GM20431 (cell line): Measurements from ENCODE around the gene MESP2.

ENCODE experiments used
- in situ Hi-C: fragments of 300-500 bp; cut with MseI, MboI; formaldehyde crosslinking; loops from one replicate; pipeline ENCODE4 v1.15.0; 2020; ENCODE audit warnings: low sequenced_read_pairs; ENCODE audit not compliant: unreplicated experiment

MESP2 gene

DNA sequence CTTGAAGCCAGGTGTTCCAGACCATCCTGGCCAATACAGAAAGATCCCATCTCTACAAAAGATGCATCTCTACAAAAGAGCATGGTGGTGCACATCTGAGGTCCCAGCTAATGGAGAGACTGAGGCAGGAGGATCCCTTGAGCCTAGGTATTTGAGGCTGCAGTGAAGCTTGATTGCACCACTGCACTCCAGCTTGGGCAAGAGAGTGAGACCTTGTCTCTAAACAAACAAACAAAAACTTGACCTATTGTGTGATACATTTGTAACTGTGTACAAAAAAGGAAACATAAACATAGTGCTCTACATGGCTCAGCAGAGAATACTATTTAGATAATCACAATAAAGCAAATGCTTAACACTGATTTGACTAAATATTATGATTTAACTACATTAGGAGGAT, 19.9 kb downstream of the MESP2 start:
- in situ Hi-C loops, result no loop called here

DNA sequence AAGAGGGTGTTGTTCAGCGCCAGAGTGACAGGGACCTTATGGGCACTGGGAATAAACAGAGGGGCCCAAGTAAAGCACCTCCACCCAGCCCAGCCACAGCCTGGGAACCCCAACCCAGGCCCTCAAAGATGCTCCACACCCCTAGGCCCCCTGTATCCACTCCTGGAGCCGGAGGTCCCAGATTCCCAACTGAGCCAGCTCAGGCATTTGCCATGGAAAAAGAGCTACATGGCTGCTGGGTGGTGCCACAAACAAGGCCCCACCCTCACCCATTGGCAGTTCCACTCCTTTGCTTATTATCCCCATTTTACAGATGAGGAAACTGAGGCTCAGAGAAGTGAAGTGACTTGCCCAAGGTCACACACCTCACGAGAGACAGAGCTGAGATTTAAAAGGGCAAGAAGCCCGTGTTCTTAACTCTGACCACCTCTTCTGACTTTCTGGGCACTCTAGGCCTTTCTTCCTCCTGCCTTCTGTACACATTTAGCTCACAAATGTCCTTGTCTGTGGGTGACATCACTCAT, 21.6 kb downstream of the MESP2 start:
- in situ Hi-C loops, result no loop called here

DNA sequence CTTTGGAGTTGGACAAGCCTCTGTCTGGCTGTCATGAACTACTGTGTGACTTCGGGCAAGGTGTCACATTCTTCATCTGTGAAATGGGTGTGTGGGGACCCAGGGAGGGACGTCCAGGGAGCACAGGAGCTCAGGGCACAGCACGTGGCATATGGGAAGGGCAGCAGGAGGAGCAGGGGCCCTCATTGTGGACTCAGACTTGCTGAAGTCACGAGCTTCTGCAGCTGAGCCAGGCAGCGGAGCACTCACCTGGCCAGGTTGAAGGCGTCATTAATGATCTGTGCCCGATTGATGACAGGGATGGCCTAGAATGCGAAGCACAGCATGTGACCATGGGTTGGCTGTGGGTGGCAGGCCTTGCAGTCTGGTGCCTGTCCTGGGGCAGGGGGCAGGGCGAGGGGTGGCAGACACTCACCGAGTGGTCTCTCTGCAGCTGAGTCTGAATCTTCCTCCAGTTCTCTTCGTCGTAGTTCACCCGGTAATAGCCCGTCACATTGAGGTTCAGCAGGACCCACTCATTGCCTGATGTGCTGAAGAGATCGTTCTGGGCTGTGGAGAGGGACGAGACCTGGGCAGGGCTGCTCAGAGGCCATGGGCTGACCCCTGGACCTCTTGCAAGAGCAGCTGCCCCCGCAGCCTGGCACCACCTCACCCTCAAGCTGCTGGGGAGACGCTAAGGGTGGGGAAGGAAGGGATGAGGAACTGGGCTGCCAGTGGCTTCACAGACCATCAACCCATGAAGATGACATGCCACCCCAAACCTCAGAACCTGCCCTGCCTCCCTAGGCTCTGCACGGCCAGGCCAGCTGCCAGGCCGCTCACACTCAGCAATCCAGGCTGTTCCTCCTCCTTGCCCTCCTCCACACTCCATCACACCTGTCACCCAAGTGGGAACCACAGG, 23.1 kb downstream of the MESP2 start:
- in situ Hi-C loops, result no loop called here

DNA sequence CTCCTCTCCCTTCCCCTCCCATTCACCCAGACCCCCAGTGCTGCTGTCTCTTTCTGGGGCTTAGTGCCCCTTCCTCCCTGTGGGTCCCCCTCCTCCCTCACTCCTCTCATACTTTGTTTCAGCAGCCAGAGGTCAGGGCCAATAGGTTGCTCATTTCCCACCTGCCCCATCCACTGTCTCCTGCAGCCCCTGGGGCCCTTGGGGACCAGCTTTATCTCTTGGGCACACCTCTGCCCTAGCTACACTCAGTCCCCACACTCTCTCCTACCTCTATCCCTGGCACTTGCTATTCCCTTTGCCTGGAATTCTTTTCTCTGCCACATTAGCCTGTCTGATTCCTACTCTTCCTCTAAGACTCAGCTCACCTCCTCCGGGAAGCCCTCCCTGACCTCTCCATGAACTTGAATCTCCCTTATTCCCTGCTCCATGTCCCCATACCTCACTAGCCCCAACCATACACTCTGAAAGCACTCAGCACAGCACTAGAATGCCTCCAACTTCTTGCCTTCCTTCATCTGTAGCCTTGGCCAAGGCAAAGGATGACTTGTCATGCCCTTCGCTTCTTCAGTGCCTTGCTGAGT, 23.9 kb downstream of the MESP2 start:
- in situ Hi-C loops, result no loop called here

DNA sequence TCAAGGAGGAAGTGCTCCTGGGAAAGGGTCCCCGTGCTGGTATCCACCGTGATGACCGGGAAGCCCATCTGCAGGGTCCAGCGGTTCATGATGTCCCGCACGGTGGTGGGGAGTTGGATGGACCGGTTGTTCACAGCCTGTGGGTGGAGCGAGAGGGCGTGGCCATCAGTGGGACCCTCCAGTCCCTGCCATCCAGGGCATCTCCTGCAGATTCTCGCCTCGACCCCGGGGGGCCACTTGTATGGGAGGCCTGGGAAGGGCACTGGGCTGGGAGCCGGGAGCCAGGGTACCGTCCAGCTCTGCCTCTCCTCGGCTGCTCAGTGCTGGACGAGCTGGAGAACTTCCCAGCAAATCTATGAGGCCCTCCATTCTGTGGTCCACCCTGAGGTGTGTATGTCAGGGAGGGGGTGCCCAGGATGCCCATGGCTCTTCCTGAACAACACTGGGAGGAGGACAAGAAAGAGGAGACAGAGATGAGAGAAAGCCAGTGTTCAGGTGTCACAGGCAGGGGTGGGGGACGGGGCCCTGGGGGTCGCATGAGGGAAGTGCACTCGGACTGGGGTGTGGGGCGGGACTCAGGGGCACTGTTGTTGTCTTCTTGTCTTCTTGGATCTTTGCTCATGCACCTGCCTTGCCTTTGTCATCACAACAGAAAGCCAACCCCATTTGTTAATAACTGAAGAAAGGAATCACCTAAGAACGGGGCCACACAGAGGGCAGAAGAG, 25.5 kb downstream of the MESP2 start:
- in situ Hi-C loops, result no loop called here

DNA sequence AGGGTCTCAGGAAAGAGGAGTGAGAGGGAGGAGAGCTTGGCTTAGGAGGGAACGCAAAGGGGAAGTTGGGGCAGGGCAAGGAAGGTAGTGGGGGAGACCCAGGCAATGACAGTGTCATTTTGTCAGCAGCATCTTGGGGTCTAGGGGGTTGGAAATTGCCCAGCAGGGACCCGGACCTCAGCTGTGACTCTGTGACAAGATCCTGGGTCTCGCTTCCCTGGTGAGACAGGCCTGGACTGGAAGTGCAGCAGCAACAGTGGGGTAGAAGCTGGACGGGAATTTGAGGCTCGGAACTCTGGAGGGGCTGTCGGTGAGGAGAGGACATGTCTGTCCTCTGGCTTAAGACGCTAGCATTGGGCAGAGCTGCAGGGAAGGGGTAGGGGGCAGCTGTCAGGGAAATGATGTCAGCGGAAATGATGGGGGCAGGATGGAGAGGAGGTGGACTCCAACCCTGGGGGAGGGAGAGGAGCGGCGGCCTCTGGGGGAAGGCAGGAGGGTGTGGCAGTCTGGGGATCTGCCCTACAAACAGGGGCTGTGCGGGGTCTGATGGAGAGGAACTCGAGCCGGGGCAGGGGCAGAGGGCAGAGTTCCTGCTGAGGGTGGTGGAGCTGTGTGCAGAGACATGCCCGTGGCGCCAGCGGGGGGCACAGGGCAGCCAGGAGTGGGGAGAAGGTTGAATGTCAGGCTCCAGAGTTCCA, 26.2 kb downstream of the MESP2 start:
- in situ Hi-C loops, result no loop called here

DNA sequence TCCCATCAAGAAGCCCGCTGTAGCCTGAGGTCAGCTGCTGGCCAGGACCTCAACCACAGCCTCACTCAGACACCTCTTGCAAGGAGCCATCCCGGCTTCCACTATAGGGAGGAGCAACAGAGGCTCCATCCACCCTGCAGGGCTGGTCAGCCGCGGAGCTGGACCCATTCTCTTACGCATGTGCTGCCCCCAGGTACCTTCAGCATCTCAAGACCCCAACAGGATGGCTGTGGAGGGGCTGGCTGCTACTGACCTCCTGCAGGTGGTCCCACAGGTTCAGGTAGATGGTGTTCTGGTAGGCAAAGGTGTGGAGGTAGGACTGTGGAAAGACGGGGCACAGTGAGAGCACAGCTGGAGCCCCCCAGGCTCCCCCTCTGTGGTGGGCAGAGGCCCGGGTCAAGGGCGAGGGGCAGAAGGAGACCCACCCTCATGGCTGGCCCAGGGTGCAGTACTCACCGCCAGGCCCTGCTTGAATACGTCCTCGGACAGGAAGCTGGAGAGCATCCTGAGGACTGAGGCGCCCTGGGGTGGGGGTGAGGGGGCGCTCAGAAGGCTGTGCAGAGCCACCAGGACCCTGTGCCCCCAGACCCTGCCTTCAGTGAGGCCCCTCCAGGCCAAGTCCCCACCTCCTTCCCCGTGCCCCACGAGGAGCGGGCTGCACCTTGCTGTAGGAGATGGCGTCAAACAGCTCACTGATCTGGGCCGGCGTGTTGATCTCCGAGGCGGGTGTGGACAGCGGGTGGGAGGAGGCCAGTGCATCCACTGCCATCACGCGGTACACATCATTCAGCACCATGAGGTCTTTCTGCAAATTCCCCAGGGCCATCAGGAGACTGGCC, 27.1 kb downstream of the MESP2 start:
- in situ Hi-C loops, result no loop called here

DNA sequence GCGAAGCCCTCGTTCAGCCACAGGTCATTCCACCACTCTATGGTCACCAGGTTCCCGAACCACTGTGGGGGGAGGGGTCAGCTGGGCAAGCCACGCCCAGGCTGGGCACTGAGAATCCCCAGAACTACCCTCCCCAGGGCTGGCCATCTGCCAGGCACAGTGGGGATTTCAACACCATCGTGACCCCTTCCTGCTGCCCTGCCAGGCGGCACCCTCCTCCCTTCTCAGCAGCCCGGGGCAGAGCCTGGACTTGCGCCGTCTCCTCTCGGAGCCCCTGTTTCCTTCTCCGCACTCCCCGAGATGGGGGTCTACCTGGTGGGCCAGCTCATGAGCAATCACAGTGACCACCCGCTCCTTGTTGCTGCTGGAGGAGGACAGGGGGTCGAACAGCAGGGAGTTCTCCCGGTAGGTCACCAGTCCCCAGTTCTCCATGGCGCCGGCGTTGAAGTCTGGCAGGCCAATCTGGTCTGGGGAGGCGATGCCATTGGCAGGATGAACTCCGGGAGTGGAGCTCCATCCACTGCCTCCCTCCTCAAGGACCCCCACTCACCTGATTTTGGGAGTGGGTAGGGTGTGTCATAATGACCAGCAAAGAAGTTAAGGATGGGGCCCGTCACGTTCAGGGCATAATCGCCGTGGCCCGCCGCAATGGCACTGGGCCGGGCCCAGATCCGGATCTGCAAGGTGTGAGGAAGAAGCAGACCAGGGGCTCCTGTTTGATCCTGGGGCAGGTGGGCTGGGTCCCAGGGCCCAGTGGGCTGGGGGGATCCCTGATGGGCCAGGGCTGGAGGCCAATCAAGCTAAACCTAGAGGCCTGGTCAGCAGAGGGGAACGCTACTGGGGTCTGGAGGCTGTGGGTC, 28.0 kb downstream of the MESP2 start:
- in situ Hi-C loops, result no loop called here

DNA sequence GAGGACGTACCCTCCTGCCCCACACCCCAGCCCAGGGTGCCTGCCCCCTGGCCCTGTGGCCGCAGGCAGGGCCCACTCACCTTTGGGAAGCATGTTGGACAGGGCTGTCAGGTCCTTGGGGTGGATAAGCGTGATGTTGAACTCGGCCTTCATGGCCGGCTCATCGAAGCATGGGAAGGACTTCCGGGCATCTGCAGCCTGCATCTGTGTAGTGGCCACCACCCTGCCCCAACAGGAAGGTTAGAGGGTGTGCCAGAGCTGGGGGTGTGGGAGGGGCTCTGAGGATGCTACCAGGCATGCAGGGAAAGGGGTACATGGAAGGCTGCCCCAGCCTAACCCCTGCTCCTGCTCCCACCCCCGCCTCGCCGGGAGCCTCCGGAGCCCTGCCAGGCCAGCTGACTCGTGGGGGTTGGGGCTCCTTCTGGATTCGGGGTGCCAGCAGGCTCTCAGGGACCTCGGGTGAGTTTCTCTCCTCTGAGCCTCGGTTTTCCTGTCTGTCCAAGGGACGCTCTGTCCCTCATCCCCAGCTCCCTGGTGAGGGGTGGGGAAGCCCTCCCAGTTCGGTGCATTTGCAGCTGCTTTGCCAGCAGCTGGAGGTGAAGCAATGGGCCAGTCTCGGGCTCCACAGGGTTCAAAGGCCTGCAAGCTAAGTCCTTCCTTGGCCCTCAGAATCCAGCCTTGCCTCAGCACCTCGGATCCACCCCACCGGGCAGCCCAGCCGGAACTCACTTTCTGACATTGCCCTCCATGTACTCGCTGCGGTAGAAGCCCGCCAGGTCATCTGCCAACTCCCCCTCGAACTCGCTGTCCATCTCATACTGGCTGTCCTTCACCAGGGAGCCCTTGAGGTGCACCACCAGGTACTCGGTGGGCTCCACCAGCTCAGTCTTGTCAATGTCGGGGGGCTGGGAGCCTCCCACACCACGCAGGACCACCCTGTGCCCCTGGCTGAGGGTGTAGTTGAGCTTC, 29.4 kb downstream of the MESP2 start:
- in situ Hi-C loops, result no loop called here

DNA sequence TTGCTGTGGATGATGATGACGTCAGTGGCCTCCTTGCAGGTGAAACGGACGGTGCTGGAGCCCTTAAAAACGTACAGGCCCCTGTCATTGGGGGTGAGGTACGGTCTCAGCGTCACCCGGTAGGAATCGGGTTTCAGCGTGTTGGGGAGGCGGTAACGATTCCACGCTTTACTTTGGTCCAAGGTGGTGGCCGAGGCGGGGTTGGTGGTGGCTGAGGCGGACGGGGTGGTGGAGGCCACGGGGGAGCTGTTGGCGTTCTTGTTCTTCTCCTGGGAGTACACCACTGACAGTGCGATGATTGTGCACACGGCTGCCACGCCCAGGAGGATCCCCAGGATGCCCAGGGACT, 30.1 kb downstream of the MESP2 start:
- in situ Hi-C loops, result no loop called here

DNA sequence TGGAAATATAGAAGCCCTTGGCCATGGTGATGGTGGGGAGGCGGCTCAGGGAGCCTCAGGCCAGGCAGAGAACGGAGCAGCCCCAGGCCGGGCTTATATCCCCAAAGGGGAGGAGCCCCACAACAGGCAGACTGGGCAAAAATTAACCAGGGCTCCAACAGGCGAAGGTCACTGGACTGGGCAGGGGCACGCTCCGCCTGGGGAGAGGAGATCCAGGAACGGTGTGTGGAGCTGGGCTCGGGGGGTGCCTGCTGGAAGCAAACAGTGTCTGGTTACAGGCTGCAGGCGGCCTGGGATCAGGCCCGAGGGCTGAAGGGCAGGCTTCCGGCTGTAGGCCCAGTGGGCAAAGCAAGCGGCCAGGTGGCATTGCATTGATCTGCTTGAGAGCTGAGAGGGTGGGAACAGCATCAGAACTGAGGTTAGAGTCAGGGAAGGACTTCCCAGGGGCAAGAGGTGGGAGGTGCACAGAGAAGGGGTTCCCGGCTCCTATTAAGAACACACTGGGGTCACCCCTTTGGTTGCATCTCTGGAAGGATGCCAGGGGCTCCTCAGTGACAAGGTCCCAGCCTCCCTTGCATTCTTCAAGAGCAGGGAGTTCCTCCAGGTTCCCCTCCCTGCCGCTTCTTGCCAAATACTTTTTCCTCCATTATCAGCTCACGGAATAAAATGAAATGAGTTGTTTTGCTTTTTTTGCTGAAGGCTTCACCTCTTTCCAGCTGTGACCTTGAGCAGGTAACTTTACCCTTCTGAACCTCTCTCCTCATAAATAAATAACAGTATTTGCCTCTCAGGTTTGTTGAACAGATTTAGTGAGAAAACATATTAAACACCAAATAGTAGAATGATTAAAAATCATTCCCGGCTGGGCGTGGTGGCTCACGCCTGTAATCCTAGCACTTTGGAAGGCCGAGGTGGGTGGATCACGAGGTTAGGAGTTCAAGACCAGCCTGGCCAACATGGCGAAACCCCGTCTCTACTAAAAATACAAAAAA, 30.7 kb downstream of the MESP2 start:
- in situ Hi-C loops, result no loop called here

DNA sequence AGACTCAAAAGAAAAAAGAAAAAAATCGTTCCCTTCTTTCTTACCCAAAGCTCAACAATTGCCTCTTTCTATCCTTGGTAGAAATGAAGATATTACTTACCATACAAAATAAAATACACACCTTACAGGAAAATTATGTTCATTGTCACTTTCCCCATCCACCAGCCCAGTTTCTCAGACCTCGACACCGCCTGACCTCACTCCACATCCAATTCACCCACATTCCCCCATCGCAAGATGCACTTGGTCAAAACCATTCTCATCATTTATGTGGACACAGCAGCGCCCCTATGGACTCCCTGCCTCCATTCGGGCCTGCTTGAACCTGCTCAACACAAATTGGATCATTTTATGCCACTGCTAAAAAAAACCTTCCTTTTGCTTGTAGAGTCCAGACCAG, 31.6 kb downstream of the MESP2 start:
- in situ Hi-C loops, result no loop called here

DNA sequence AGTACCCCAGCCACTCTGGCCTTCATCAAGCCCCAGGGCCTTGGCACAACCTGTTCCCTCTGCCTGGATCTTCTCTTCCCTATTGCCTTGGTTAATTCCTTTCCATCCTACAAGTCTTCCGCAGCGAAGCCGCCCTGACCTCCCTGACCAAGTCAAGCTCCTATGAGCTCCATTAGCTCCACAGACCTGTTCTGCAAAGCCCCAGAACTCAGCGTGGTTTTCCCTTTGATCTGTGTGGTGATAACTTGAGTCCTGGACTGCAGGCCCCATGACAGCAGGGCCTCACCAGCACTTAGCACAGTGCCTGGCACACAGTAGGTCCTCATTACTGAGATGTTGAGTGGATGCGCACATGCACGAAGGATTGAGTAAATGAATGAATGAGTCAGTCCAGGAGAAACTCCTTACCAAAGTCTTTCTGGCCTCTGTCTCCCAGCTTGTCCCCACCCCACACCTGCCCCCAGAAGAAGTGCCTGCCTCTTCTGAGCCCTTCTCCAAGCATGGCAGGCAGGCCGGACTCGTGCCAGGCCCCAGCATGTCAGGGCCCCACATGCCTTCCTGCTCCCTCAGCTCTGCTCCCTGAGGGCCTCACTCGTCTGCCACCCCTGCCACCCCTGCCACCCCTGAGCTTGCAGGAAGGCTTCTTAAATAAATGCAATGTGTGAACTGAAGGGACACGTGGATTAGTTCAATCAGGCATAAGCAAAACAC, 32.2 kb downstream of the MESP2 start:
- in situ Hi-C loops, result no loop called here

DNA sequence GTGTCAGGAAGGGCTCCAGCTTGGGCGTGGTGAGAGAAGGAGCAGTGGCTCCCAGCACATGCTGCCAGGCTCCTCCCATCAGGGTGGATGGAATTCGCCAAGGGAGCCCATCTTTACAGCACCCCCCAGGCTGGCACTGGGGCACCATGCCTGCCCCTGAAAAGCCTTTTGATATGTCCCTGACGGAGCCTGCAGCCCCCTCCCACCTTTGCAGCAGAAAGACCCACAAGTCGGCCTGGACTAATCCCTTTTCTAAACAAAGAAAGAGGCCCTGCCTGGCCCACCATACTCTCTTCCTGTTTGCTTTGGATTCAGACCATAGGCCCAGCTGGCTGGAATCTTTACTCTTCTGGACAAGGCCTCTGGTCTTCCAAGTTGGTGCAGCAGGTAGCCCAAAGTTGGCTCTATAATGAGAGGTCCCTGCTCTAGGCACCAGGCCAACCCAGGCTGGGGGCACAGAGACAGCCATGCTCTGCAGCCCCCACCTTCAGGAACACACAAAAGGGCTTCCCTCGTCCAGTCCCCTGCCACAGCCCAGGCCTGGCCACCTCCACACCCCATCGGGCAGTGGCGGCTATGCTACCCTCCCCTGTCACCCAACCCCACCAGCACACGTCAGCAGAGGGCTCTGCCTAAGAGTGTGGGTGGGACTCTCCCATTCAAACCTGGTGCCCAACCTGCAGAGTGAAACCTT, 33.1 kb downstream of the MESP2 start:
- in situ Hi-C loops, result no loop called here

DNA sequence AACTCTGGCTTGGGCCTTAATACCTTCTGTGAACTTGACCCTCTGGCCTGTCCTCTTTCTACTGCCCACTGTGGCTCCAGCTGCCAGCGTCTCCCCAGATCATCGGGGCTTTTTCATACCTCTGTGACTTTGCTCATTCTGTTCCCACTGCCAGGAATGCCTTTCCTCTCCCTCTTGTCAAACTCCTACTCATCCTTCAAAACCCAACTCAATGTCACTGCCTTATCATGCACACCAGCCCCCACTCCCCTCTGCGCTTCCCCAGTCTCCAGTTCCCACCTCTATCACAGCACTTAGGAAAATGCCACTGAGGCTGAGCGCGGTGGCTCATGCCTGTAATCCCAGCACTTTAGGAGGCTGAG, 33.6 kb downstream of the MESP2 start:
- in situ Hi-C loops, result no loop called here
